ENCODE data around the gene ADK. TPM values are rescaled to one million over a fixed set of nuclear protein-coding genes. Genes with fewer than 3 reads are reported as not detected.
"Not testable (repeated sequence)": the region's sequence is repeated elsewhere in the genome, so short reads cannot be mapped to it uniquely, and the experiment has no call there.

Gene ADK
- total and polyA plus RNA-seq, 11 donors, result 20.8 to 55.5 (median 39.8) TPM

DNA sequence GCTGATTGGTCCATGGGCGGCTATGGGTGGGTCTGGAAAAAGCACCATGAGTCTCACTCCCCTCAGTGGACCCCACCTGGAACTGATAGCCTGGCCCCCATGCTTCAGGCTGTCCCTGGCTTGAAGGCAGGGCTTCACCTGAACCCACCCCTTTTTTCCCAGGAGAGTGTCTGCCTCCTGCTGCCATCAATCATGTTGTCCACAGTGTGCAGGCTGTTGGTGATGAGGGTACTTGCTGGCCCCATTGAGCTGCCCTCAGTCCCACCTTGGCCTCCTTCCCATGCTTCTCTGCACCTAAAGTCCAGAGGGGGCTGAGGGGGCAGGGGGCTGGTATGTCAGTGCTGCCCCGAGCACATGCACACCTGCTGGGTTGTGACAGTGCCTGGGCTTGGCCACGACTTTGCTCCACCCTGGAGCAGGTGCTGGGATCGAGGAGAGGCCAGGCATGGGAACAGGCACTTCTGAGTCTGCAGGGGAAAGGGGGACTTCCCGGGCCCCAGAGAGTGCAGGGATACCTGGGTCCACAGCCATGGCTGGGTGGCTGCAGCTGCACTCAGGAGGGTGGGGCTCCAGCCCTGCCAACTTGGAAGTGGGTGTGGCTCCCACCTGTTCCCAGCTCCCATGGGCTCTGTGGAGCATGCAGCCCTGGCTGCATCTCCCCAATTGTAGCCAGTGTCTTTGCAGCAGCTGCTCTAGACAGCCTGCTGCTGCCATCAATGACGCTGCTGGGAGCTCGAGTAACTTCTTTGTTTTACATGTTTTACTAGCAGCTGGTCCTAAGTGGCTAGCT lies 56.9 kb downstream of the ADK start:
- Histone ChIP-seq H3K27me3 (no peaks in the 10 kb centered on the region), H3K27ac (no peak overlapping the region), H3K4me1 (peaks cover 0 to 2% (median 0%) of the 10 kb centered on the region in 12 donors), H3K9me3 (no peaks in the 10 kb centered on the region), H3K36me3 (no peaks in the 10 kb centered on the region), H3K4me3 (no peak overlapping the region)
- ATAC-seq (peak; percentile 13 to 38 (median 27)), DNase-seq (peak in 2 of 5 donors; percentile 39 to 61)
- TF ChIP-seq, protein P1, sequence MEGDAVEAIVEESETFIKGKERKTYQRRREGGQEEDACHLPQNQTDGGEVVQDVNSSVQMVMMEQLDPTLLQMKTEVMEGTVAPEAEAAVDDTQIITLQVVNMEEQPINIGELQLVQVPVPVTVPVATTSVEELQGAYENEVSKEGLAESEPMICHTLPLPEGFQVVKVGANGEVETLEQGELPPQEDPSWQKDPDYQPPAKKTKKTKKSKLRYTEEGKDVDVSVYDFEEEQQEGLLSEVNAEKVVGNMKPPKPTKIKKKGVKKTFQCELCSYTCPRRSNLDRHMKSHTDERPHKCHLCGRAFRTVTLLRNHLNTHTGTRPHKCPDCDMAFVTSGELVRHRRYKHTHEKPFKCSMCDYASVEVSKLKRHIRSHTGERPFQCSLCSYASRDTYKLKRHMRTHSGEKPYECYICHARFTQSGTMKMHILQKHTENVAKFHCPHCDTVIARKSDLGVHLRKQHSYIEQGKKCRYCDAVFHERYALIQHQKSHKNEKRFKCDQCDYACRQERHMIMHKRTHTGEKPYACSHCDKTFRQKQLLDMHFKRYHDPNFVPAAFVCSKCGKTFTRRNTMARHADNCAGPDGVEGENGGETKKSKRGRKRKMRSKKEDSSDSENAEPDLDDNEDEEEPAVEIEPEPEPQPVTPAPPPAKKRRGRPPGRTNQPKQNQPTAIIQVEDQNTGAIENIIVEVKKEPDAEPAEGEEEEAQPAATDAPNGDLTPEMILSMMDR (IDR thresholded peaks at IDR 0.05), result no peak
- no peak for TF ChIP-seq POLR2A (IDR thresholded peaks at IDR 0.05)
- WGBS, 4 donors, result 57 to 83% (median 80%) methylated on average over 3 to 7 of the region's 7 CpGs
- intact Hi-C loops (cut with DNase I), result no loop called here

DNA sequence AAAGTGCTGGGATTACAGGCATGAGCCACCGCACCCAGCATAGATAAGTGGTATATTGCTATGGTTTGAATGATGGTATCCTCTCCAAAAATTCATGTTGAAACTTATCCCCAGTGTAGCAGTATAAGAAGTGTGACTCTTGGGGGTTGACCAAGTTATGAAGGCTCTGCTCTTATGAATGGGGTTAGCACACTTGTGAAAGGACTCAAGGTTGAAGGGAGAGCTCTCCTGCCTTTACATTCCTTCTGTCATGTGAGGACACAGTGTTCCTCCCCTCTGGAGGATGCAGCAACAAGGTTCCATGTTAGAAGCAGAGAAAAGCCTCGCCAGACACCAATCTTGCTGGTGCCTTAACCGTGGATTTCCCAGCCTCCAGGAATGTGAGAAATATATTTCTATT lies 58.0 kb downstream of the ADK start:
- Histone ChIP-seq H3K36me3 (no peaks in the 10 kb centered on the region), H3K27ac (no peak overlapping the region), H3K4me1 (peaks cover 0 to 2% (median 0%) of the 10 kb centered on the region in 12 donors), H3K27me3 (no peaks in the 10 kb centered on the region), H3K4me3 (no peak overlapping the region), H3K9me3 (no peaks in the 10 kb centered on the region)
- ATAC-seq, result no peak
- DNase-seq, result no peak
- 92 to 94% (median 92%) methylated on average over 3 of the region's 3 CpGs for WGBS, 4 donors
- intact Hi-C loops (cut with DNase I), result no loop called here
- TF ChIP-seq, protein P1 (IDR thresholded peaks at IDR 0.05), result no peak
- no peak for TF ChIP-seq POLR2A (IDR thresholded peaks at IDR 0.05)

DNA sequence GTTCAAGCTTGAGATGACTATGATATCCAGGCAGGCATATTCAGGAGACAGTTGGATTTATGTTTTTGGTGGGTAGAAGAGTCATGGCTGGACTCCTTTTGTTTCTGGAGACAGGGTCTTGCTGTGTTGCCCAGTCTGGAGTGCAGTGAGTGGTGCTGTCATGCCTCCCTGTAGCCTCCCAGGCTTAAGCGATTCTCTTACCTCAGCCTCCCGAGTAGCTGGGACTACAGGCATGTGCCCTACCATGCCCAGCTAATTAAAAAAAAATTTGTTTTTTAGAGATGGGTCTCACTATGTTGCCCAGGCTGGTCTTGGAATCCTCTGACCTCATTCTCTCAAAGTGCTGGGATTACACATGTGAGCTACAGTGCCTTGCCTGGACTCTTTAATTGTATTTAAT lies 62.0 kb downstream of the ADK start:
- no peak for ATAC-seq
- Histone ChIP-seq H3K27me3 (no peaks in the 10 kb centered on the region), H3K27ac (no peak overlapping the region), H3K9me3 (no peaks in the 10 kb centered on the region), H3K4me1 (peaks cover 0 to 5% (median 0%) of the 10 kb centered on the region in 12 donors), H3K36me3 (peaks cover 0 to 3% (median 0%) of the 10 kb centered on the region in 9 donors), H3K4me3 (no peak overlapping the region)
- TF ChIP-seq, protein P1 (IDR thresholded peaks at IDR 0.05), result no peak
- TF ChIP-seq POLR2A (IDR thresholded peaks at IDR 0.05), result no peak
- no peak for DNase-seq
- 91 to 99% (median 94%) methylated on average over 2 of the region's 2 CpGs for WGBS, 4 donors
- intact Hi-C loops (cut with DNase I), result no loop called here

DNA sequence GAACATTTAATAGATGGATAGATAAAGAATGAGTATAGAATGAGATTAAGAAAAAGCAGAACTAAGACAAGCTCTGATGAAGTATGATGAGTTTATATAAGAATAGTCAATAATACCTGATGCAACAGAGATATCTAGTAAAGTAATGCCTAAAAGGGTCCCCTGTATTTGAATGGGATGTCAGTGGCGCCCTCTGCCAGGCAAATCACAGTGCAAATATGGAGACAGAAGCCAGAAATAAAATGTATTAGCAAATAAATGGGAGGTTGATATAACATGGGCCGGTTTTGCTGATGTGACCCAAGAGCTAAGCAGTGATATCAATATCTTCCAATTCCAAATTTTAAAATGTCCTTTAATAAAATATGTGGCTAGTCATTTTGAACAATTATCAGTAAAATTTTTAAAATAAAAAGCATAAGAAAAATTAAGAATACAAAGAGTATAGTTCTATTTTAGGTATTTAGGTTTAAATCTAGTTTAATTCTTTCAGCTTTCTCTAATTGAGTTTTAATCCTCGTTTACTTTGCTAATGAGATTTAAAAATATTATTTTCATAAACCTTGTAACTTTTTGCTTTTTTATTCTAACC lies 62.6 kb downstream of the ADK start:
- H3K9me3 ChIP-seq, result no peaks in the 10 kb centered on the region
- intact Hi-C loops (cut with DNase I), result no loop called here
- H3K27me3 ChIP-seq, result no peaks in the 10 kb centered on the region
- no peak for TF ChIP-seq POLR2A (IDR thresholded peaks at IDR 0.05)
- TF ChIP-seq, protein P1 (IDR thresholded peaks at IDR 0.05), result peak in 7 of 12 donors; percentile 17 to 53 (median 40)
- H3K36me3 ChIP-seq, result peaks cover 0 to 3% (median 0%) of the 10 kb centered on the region in 9 donors
- ATAC-seq (no peak), DNase-seq (no peak)
- H3K4me1 ChIP-seq, result peaks cover 0 to 5% (median 0%) of the 10 kb centered on the region in 12 donors
- WGBS, 4 donors, result 69 to 76% (median 74%) methylated on average over 3 of the region's 3 CpGs
- no peak overlapping the region for H3K4me3 ChIP-seq
- H3K27ac ChIP-seq, result no peak overlapping the region

DNA sequence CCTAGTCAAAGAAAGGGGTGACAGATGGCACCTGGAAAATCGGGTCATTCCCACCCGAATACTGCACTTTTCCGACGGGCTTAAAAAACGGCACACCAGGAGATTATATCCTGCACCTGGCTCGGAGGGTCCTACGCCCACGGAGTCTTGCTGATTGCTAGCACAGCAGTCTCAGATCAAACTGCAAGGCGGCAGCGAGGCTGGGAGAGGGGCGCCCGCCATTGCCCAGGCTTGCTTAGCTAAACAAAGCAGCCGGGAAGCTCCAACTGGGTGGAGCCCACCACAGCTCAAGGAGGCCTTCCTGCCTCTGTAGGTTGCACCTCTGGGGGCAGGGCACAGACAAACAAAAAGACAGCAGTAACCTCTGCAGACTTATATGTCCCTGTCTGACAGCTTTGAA lies 66.1 kb downstream of the ADK start:
- ATAC-seq; H3K4me3 ChIP-seq; DNase-seq; H3K27ac ChIP-seq; H3K36me3 ChIP-seq; H3K9me3 ChIP-seq; H3K27me3 ChIP-seq; intact Hi-C loops (cut with DNase I); H3K4me1 ChIP-seq: not testable (repeated sequence)
- WGBS, 4 donors, result 89 to 98% (median 97%) methylated on average over 13 of the region's 13 CpGs

DNA sequence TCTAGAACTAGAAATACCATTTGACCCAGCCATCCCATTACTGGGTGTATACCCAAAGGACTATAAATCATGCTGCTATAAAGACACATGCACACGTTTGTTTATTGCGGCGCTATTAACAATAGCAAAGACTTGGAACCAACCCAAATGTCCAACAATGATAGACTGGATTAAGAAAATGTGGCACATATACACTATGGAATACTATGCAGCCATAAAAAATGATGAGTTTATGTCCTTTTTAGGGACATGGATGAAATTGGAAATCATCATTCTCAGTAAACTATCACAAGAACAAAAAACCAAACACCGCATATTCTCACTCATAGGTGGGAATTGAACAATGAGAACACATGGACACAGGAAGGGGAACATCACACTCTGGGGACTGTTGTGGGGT lies 71.4 kb downstream of the ADK start:
- DNase-seq; H3K9me3 ChIP-seq; intact Hi-C loops (cut with DNase I); H3K27me3 ChIP-seq; H3K36me3 ChIP-seq; H3K4me3 ChIP-seq; ATAC-seq; H3K27ac ChIP-seq; H3K4me1 ChIP-seq: not testable (repeated sequence)
- WGBS, 4 donors, result 90 to 95% (median 94%) methylated on average over 3 to 4 of the region's 4 CpGs

Measured in heart left ventricle (tissue), 16 donors.